H9 (cell line): ENCODE results near the gene C11orf91. TPM values are rescaled to one million over a fixed set of nuclear protein-coding genes. Genes with fewer than 3 reads are reported as not detected.

Experiments
- DNase-seq: peaks from one replicate; pipeline ENCODE4 v3.0.0-alpha.2; 2017
- H2AFZ ChIP-seq: one replicate; pipeline ENCODE4 v1.6.1; 2013; ENCODE audit warnings: mild to moderate bottlenecking, low read length, control low read depth, moderate library complexity
- H2AK5ac ChIP-seq: 2 replicates; pipeline ENCODE4 v1.6.1; 2013; ENCODE audit warnings: low read length, control low read depth, mixed read lengths; ENCODE audit not compliant: insufficient read length
- H2BK120ac ChIP-seq: one replicate; pipeline ENCODE4 v1.6.1; 2013; ENCODE audit warnings: low read depth, mild to moderate bottlenecking, low read length, control low read depth, inconsistent platforms; ENCODE audit not compliant: poor library complexity, severe bottlenecking
- H2BK12ac ChIP-seq: 2 replicates; pipeline ENCODE4 v1.6.1; 2013; ENCODE audit warnings: low read length, control low read depth, mixed read lengths, low read depth; ENCODE audit not compliant: insufficient read length
- H2BK15ac ChIP-seq: 2 replicates; pipeline ENCODE4 v1.6.1; 2013; ENCODE audit warnings: low read depth, low read length, control low read depth
- H2BK20ac ChIP-seq: one replicate; pipeline ENCODE4 v1.6.1; 2013; ENCODE audit warnings: low read depth, mild to moderate bottlenecking, low read length, control low read depth, inconsistent platforms; ENCODE audit not compliant: poor library complexity, severe bottlenecking
- H2BK5ac ChIP-seq: 2 replicates; pipeline ENCODE4 v1.6.1; 2013; ENCODE audit warnings: low read length, control low read depth, mixed read lengths; ENCODE audit not compliant: insufficient read length
- H3K14ac ChIP-seq: 2 replicates; pipeline ENCODE4 v1.6.1; 2013; ENCODE audit warnings: low read length, control low read depth; ENCODE audit not compliant: insufficient read depth
- H3K18ac ChIP-seq: 2 replicates; pipeline ENCODE4 v1.6.1; 2013; ENCODE audit warnings: low read depth, mild to moderate bottlenecking, mixed read lengths, low read length, control low read depth; ENCODE audit not compliant: insufficient read length
- H3K23ac ChIP-seq: 2 replicates; pipeline ENCODE4 v1.6.1; 2013; ENCODE audit warnings: low read length, control low read depth, mixed read lengths, low read depth; ENCODE audit not compliant: insufficient read length
- H3K23me2 ChIP-seq: 2 replicates; pipeline ENCODE4 v1.6.1; 2013; ENCODE audit warnings: low read depth, mild to moderate bottlenecking, mixed read lengths, low read length, control low read depth; ENCODE audit not compliant: insufficient read length, poor library complexity, severe bottlenecking
- H3K27ac ChIP-seq: 2 replicates; pipeline ENCODE4 v1.5.1; 2013; ENCODE audit warnings: low read length, control low read depth, mixed read lengths, low read depth; ENCODE audit not compliant: insufficient read length
- H3K27me3 ChIP-seq: 2 replicates; pipeline ENCODE4 v1.6.1; 2013; ENCODE audit warnings: low read length, control low read depth, inconsistent platforms; ENCODE audit not compliant: insufficient read depth
- H3K4ac ChIP-seq: 2 replicates; pipeline ENCODE4 v1.6.1; 2013; ENCODE audit warnings: low read depth, mild to moderate bottlenecking, control low read depth, inconsistent platforms, low read length, moderate library complexity
- H3K4me1 ChIP-seq: 2 replicates; pipeline ENCODE4 v1.6.1; 2013; ENCODE audit warnings: low read length, control low read depth, inconsistent platforms; ENCODE audit not compliant: insufficient read depth
- H3K4me2 ChIP-seq: 2 replicates; pipeline ENCODE4 v1.6.1; 2013; ENCODE audit warnings: low read length, control low read depth, mixed read lengths; ENCODE audit not compliant: insufficient read length, insufficient read depth
- H3K56ac ChIP-seq: 2 replicates; pipeline ENCODE4 v1.6.1; 2013; ENCODE audit warnings: low read depth, mild to moderate bottlenecking, mixed read lengths, low read length, control low read depth; ENCODE audit not compliant: insufficient read length
- H3K79me1 ChIP-seq: 2 replicates; pipeline ENCODE4 v1.6.1; 2013; ENCODE audit warnings: low read depth, mild to moderate bottlenecking, moderate library complexity, low read length, control low read depth, inconsistent platforms; ENCODE audit not compliant: insufficient read depth, poor library complexity, severe bottlenecking
- H3K79me2 ChIP-seq: 2 replicates; pipeline ENCODE4 v1.6.1; 2013; ENCODE audit warnings: low read length, control low read depth, inconsistent platforms; ENCODE audit not compliant: insufficient read depth
- H3K9ac ChIP-seq: 2 replicates; pipeline ENCODE4 v1.6.1; 2013; ENCODE audit warnings: low read length, control low read depth, mixed read lengths; ENCODE audit not compliant: insufficient read length; ENCODE audit errors: extremely low read depth
- H3K9me3 ChIP-seq: one replicate; pipeline ENCODE4 v1.6.1; 2013; ENCODE audit warnings: low read depth, low read length, inconsistent platforms; ENCODE audit not compliant: control insufficient read depth
- H3T11ph ChIP-seq: one replicate; pipeline ENCODE4 v1.6.1; 2013; ENCODE audit warnings: mild to moderate bottlenecking, low read length, control low read depth, inconsistent platforms
- H4K20me1 ChIP-seq: one replicate; pipeline ENCODE4 v1.6.1; 2013; ENCODE audit not compliant: control insufficient read depth, insufficient read length, insufficient read depth
- H4K5ac ChIP-seq: 2 replicates; pipeline ENCODE4 v1.6.1; 2013; ENCODE audit warnings: low read depth, mild to moderate bottlenecking, mixed read lengths, low read length, control low read depth; ENCODE audit not compliant: insufficient read length
- H4K8ac ChIP-seq: replicated peaks from 2 replicates; pipeline ENCODE4 v1.6.1; 2013; ENCODE audit warnings: low read length, control low read depth, mixed read lengths, low read depth; ENCODE audit not compliant: insufficient read length
- H4K91ac ChIP-seq: 2 replicates; pipeline ENCODE4 v1.6.1; 2013; ENCODE audit warnings: low read depth, mild to moderate bottlenecking, moderate library complexity, mixed read lengths, low read length, control low read depth; ENCODE audit not compliant: insufficient read length
- H3K27ac Mint-ChIP-seq, 3 experiments: 2 replicates in 2 of 3; 3 replicates in 1 of 3; pipeline ENCODE4 v1.8.0; 2020 to 2021; ENCODE audit warnings: mixed read lengths in 3 of 3, mild to moderate bottlenecking in 1 of 3, moderate library complexity in 1 of 3
- H3K27me3 Mint-ChIP-seq: 2 replicates; pipeline ENCODE4 v1.8.0; 2021; ENCODE audit warnings: low read depth, mild to moderate bottlenecking, moderate library complexity, mixed read lengths
- H3K36me3 Mint-ChIP-seq, 3 experiments: 2 replicates in 2 of 3; 3 replicates in 1 of 3; pipeline ENCODE4 v1.8.0; 2020 to 2021; ENCODE audit warnings: low read depth in 3 of 3, mixed read lengths in 3 of 3; ENCODE audit not compliant: insufficient read depth in 1 of 3
- H3K4me1 Mint-ChIP-seq, 2 experiments: 2 replicates each; pipeline ENCODE4 v1.8.0; 2020; ENCODE audit warnings: mixed read lengths in 2 of 2
- H3K4me3 Mint-ChIP-seq, 2 experiments: 2 replicates in 1 of 2; 3 replicates in 1 of 2; pipeline ENCODE4 v1.8.0; 2020 to 2021; ENCODE audit warnings: mild to moderate bottlenecking in 2 of 2, mixed read lengths in 2 of 2, moderate library complexity in 1 of 2
- H3K9me3 Mint-ChIP-seq, 2 experiments: 2 replicates in 1 of 2; 3 replicates in 1 of 2; pipeline ENCODE4 v1.8.0; 2020; ENCODE audit warnings: mild to moderate bottlenecking in 2 of 2, mixed read lengths in 2 of 2, moderate library complexity in 1 of 2
- CTCF ChIP-seq: fragments of 200-600 bp; sonication (generic); conservative IDR thresholded peaks from 3 replicates; pipeline ENCODE4 v1.8.0; 2021; ENCODE audit warnings: antibody characterized with exemption, mild to moderate bottlenecking
- WGBS: extraction: QIAGEN DNeasy Blood & Tissue Kit; methylation state at CpG from one replicate; pipeline ENCODE4 v1.1.7; 2013; ENCODE audit warnings: missing lambda C conversion rate, low lambda C conversion rate, mixed read lengths; ENCODE audit not compliant: insufficient read length; ENCODE audit errors: extremely low coverage; 5-methylcytosine and 5-hydroxymethylcytosine counted together
- total RNA-seq: library from RNA; stranded (reverse); gene quantifications from 2 replicates; pipeline ENCODE4 v1.2.1, GENCODE V29; 2021

C11orf91 gene
- total RNA-seq, 1 experiment from 2014 or later = not detected

- DNase-seq = no peak
- Histone ChIP-seq H3K14ac (no peak overlapping the region), H3K79me1 (no peaks in the 10 kb centered on the region), H3K9ac (no peak overlapping the region), H2BK12ac (no peak overlapping the region), H4K8ac (no peak overlapping the region), H3K23ac (no peak overlapping the region), H2AK5ac (no peak overlapping the region), H3K27me3 (no peaks in the 10 kb centered on the region), H3K56ac (no peak overlapping the region), H3K18ac (no peak overlapping the region), H3K9me3 (no peaks in the 10 kb centered on the region), H3K4me1 (no peaks in the 10 kb centered on the region), H3T11ph (no peak overlapping the region), H2AFZ (no peak overlapping the region), H4K20me1 (no peaks in the 10 kb centered on the region), H2BK120ac (no peak overlapping the region), H2BK15ac (no peak overlapping the region), H3K23me2 (no peaks in the 10 kb centered on the region), H3K4me2 (no peak overlapping the region), H4K91ac (no peak overlapping the region), H3K27ac (no peak overlapping the region), H4K5ac (no peak overlapping the region), H2BK20ac (no peak overlapping the region), H3K4ac (no peak overlapping the region), H3K79me2 (0 out of 2 replicates have a peak, but pooled peaks cover 2% of the 10 kb centered on the region), H2BK5ac (no peak overlapping the region)
- H3K36me3 Mint-ChIP-seq = peaks cover 8 to 42% (median 35%) of the 10 kb centered on the region in 3 experiments; a peak in 6 of 7 replicates
- TF ChIP-seq CTCF = no peak
- H3K9me3 Mint-ChIP-seq = no peaks in the 10 kb centered on the region
- H3K4me1 Mint-ChIP-seq = no peaks in the 10 kb centered on the region
- WGBS = no CpG with 5 or more reads among the region's 3 CpGs
- H3K27ac Mint-ChIP-seq = no peak overlapping the region
- no peaks in the 10 kb centered on the region for H3K27me3 Mint-ChIP-seq
- no peak overlapping the region for H3K4me3 Mint-ChIP-seq
These were observed 11.8 kb upstream of the C11orf91 start for GRCh38 chr11:33712436-33712835.
